ENCODE results near the gene TMA7B. TPM values are rescaled to one million over a fixed set of nuclear protein-coding genes. Genes with fewer than 3 reads are reported as not detected.

The TMA7B gene
- total RNA-seq, 2 experiments from 2014 or later, result 0.96 to 1.1 TPM

GRCh38 chr22:39920134-39920743 is 40.0 kb upstream of the TMA7B start:
- peak; percentile 80 for DNase-seq
- Mint-ChIP-seq H3K4me1 (peaks cover 91% of the 10 kb centered on the region), H3K36me3 (ENCODE audit: low read depth) (peaks cover under 1% of the 10 kb centered on the region), H3K27me3 (no peaks in the 10 kb centered on the region), H3K27ac (peak overlapping the region; percentile 93), H3K4me3 (peak overlapping the region; percentile 57), H3K9me3 (ENCODE audit: low read depth) (no peaks in the 10 kb centered on the region)
- ChIA-PET POLR2A (interaction anchor here (0.5 to 1.5 kb wide), 7 partner anchors 11 to 511 kb away, joined by 3 to 8 read pairs (median 4); no protein-coding TSS in a partner anchor), CTCF (interaction anchor here (1.1 to 7.8 kb wide), 10 partner anchors 9 to 397 kb away, joined by 3 to 53 read pairs (median 8); no protein-coding TSS in a partner anchor)
- intact Hi-C loops (cut with DNase I, micrococcal nuclease), result loop anchor here (1.0 kb wide), 2 partner anchors 10 to 14 kb away; no protein-coding TSS in a partner anchor
- ATAC-seq, result peak; percentile 74

- DNase-seq, result no peak
Measured at GRCh38 chr22:39923696-39924095, 36.5 kb upstream of the TMA7B start.

DNA sequence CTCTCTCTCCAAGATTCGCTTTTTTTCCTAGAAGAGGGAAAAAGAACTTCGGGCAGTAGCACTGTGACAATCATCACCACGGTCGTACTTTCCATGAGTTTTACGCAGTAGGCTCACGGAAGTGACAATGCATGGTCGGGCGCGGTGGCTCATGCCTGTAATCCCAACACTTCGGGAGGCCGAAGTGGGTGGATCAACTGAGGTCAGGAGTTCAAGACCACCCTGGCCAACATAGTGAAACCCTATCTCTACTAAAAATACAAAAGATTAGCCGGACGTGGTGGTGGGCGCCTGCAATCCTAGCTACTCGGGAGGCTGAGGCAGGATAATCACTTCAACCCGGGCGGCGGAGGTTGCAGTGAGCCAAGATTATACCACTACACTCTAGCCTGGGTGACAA is 35.9 kb upstream of the TMA7B start:
- ChIA-PET POLR2A (interaction anchor here (2.0 to 2.4 kb wide), 2 partner anchors 7 to 18 kb away, joined by 6 to 7 read pairs; no protein-coding TSS in a partner anchor), CTCF (interaction anchor here (0.6 to 7.8 kb wide), 13 partner anchors 8 to 199 kb away, joined by 3 to 53 read pairs (median 4); no protein-coding TSS in a partner anchor)
- DNase-seq (no peak), ATAC-seq (no peak)
- Mint-ChIP-seq H3K9me3 (ENCODE audit: low read depth) (no peaks in the 10 kb centered on the region), H3K27ac (no peak overlapping the region), H3K4me3 (no peak overlapping the region), H3K4me1 (peaks cover 68% of the 10 kb centered on the region), H3K27me3 (no peaks in the 10 kb centered on the region), H3K36me3 (ENCODE audit: low read depth) (peaks cover 3% of the 10 kb centered on the region)
- intact Hi-C loops (cut with DNase I, micrococcal nuclease), result no loop called here

More at GRCh38 chr22:39923696-39924095, 36.5 kb upstream of the TMA7B start:
- intact Hi-C loops (cut with DNase I, micrococcal nuclease), result no loop called here
- no peak for ATAC-seq
- H3K27ac Mint-ChIP-seq, result no peak overlapping the region
- peaks cover 3% of the 10 kb centered on the region for H3K36me3 Mint-ChIP-seq (ENCODE audit: low read depth)
- H3K27me3 Mint-ChIP-seq, result no peaks in the 10 kb centered on the region
- H3K9me3 Mint-ChIP-seq (ENCODE audit: low read depth), result no peaks in the 10 kb centered on the region
- POLR2A ChIA-PET, result interaction anchor here (0.7 to 2.4 kb wide), 2 partner anchors 15 to 17 kb away, joined by 3 to 6 read pairs; no protein-coding TSS in a partner anchor
- H3K4me1 Mint-ChIP-seq, result peaks cover 72% of the 10 kb centered on the region
- CTCF ChIA-PET, result interaction anchor here (0.7 to 7.8 kb wide), 10 partner anchors 7 to 131 kb away, joined by 3 to 53 read pairs (median 4); no protein-coding TSS in a partner anchor
- no peak overlapping the region for H3K4me3 Mint-ChIP-seq

DNA sequence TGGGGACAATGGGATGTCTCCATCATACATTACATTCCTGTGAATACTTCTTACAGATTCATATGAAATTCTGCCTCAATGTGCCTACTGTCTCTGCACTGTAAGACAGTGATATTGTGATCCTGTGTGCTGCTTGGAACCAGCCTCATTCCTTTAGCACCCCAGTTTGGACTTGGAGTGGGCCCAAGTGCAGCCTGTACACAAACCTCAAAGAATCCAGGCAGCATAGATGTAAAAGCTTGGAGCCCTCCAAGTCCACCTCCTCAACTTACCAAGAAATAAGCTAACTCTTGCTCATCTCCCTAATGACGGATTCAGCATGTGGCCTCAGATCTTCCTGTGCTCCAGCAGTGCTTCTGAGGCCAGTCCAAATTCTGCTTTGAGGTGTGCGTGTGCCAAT is 34.9 kb upstream of the TMA7B start:
- DNase-seq, result no peak

DNA sequence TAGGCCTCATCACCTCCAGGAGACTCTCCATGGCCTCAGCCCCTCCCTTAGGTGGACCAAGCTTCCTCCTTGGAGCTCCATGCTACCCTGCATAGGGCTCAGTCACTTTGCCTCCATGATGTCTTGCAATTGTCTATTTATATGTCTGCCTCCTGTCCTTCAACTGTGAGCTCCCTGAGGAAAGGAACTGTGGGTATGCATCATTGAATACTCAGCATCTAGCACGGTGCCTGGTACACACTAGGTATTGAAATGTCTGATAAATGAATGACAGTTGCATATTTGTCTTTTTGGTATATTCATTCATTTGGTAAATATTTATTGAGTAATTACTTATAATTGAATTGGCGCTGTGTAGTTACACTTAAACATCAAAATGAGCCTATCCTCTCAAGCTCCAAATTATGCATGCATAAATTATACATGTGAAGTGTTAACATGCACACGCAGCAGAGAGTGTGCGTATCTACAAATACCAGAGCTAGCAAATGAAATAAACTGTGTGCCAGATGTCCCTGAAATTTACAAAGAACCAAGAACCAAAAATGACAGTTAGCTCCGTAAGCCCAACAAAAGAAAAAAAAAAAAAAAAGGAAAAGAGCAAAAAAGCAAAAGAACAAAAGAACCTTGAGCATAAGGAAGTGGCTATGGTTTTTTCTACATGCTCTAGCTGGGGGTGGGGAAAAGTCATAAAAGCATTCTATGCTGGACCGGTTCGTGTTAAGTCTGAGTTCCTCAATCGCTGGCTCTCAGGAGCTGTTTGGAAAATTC is 34.1 kb upstream of the TMA7B start:
- intact Hi-C loops (cut with DNase I, micrococcal nuclease), result loop anchor here in 1 of 2 experiments (2.0 kb wide), 2 partner anchors 15 to 25 kb away; partner anchors contain the start of gene GRAP2
- Mint-ChIP-seq H3K27me3 (no peaks in the 10 kb centered on the region), H3K9me3 (ENCODE audit: low read depth) (no peaks in the 10 kb centered on the region), H3K4me1 (peaks cover 50% of the 10 kb centered on the region), H3K36me3 (ENCODE audit: low read depth) (peaks cover 3% of the 10 kb centered on the region), H3K27ac (no peak overlapping the region), H3K4me3 (no peak overlapping the region)
- peak; percentile 24 for ATAC-seq
- CTCF ChIA-PET, result interaction anchor here (0.5 to 7.8 kb wide), 23 partner anchors 8 to 832 kb away, joined by 3 to 53 read pairs (median 4); no protein-coding TSS in a partner anchor
- DNase-seq, result no peak
- POLR2A ChIA-PET, result interaction anchor here (0.6 to 2.4 kb wide), 8 partner anchors 9 to 1355 kb away, joined by 3 to 18 read pairs (median 6); no protein-coding TSS in a partner anchor

More for the DNA sequence above, 34.9 kb upstream of the TMA7B start:
- Mint-ChIP-seq H3K4me1 (peaks cover 58% of the 10 kb centered on the region), H3K27me3 (no peaks in the 10 kb centered on the region), H3K36me3 (ENCODE audit: low read depth) (peaks cover 3% of the 10 kb centered on the region), H3K27ac (no peak overlapping the region), H3K4me3 (no peak overlapping the region), H3K9me3 (ENCODE audit: low read depth) (no peaks in the 10 kb centered on the region)
- intact Hi-C loops (cut with DNase I, micrococcal nuclease), result no loop called here
- ChIA-PET CTCF (interaction anchor here (0.6 to 7.8 kb wide), 18 partner anchors 9 to 396 kb away, joined by 3 to 53 read pairs (median 4); no protein-coding TSS in a partner anchor), POLR2A (interaction anchor here (0.6 to 2.4 kb wide), 7 partner anchors 8 to 1354 kb away, joined by 3 to 9 read pairs (median 6); no protein-coding TSS in a partner anchor)
- ATAC-seq, result no peak

DNA sequence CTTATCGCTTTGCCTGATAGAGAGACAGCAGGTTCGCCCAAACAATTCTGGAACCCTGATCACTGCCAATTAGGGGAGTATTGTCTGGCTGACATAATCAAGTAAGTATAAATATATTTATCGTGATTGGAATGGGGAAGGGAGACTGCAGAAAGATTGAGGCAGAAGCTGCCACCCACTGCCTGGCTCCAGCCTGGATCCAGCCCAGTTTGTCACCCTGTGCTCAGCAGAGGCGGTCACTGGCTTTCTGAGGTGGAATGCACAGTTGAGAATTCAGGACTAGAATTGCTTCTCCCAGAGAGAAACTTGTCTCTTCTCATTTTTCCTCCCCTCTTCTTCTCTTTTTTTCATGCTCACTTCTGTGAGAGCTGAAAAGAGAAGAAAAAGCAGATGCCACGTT is 33.4 kb upstream of the TMA7B start:
- DNase-seq (peak; percentile 55), ATAC-seq (no peak)
- Mint-ChIP-seq H3K4me3 (no peak overlapping the region), H3K36me3 (ENCODE audit: low read depth) (peaks cover 3% of the 10 kb centered on the region), H3K9me3 (ENCODE audit: low read depth) (no peaks in the 10 kb centered on the region), H3K27ac (no peak overlapping the region), H3K27me3 (no peaks in the 10 kb centered on the region), H3K4me1 (peaks cover 46% of the 10 kb centered on the region)
- intact Hi-C loops (cut with DNase I, micrococcal nuclease), result loop anchor here in 1 of 2 experiments (2.0 kb wide), 2 partner anchors 16 to 26 kb away; partner anchors contain the start of gene GRAP2
- CTCF ChIA-PET, result interaction anchor here (0.5 to 7.8 kb wide), 18 partner anchors 7 to 833 kb away, joined by 3 to 53 read pairs (median 5); no protein-coding TSS in a partner anchor
- POLR2A ChIA-PET, result interaction anchor here (0.6 to 1.7 kb wide), 3 partner anchors 10 to 67 kb away, joined by 3 to 9 read pairs (median 7); no protein-coding TSS in a partner anchor

- H3K9me3 Mint-ChIP-seq (ENCODE audit: low read depth), result no peaks in the 10 kb centered on the region
- H3K4me1 Mint-ChIP-seq, result peaks cover 38% of the 10 kb centered on the region
- H3K4me3 Mint-ChIP-seq, result no peak overlapping the region
- DNase-seq (peak; percentile 68), ATAC-seq (peak; percentile 45)
- H3K27me3 Mint-ChIP-seq, result no peaks in the 10 kb centered on the region
- CTCF ChIA-PET, result interaction anchor here (0.8 to 7.8 kb wide), 12 partner anchors 6 to 398 kb away, joined by 3 to 53 read pairs (median 5); no protein-coding TSS in a partner anchor
- no peak overlapping the region for H3K27ac Mint-ChIP-seq
- POLR2A ChIA-PET, result interaction anchor here (0.6 kb wide), 1 partner anchor 66 kb away, joined by 3 read pairs; no protein-coding TSS in a partner anchor
- H3K36me3 Mint-ChIP-seq (ENCODE audit: low read depth), result peaks cover 3% of the 10 kb centered on the region
- intact Hi-C loops (cut with DNase I, micrococcal nuclease), result loop anchor here in 1 of 2 experiments (2.0 kb wide), 2 partner anchors 17 to 27 kb away; partner anchors contain the start of gene GRAP2
Measured at GRCh38 chr22:39927544-39927943, 32.7 kb upstream of the TMA7B start.

DNA sequence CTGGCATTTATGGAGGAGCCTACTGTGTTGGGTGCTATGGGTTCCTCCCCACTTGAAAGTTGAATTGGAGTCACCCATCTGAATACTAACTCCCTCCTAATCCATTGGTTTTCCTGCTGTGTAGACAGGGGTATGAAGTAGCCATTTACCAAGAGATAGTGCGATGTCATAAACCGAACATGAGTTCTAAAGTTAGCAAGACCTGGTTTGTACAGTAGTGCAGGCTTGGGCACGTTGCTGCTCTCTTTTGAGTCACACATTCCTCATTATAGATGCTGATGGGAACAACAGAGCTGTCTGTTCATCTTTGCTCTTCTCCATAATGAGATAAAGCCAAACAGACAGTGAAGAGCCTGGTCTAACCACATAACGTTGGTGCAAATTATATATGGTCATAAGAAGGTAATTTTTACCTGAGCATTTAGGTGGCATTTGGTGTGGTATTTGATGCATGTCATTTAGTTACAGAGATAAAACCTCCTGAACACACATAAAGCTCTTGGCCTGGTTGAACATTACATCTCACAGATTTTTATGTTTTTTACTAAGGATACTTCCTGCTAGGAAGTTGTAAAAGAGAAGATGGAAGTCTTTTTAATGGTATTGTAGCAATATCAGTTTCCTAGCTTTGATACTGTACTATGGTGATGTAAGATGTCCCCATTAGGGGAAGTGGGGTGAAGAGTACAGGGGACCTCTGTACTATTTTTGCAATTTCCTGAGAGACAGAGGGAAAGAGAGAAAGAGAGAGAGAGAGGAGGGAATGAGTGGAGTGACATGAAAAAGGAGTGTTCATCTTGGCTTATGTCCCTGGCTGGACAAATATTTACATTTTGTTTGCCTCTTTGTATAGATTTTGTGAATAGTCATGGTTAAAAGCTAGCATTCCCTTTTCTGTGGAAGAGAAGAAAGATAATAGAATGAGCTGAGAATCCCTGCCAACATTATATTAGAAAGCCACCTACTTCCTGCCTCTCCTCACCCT is 31.4 kb upstream of the TMA7B start:
- H3K27me3 Mint-ChIP-seq, result no peaks in the 10 kb centered on the region
- H3K27ac Mint-ChIP-seq, result no peak overlapping the region
- H3K4me1 Mint-ChIP-seq, result peaks cover 39% of the 10 kb centered on the region
- no peaks in the 10 kb centered on the region for H3K9me3 Mint-ChIP-seq (ENCODE audit: low read depth)
- intact Hi-C loops (cut with DNase I, micrococcal nuclease), result no loop called here
- DNase-seq (no peak), ATAC-seq (peak; percentile 20)
- no peak overlapping the region for H3K4me3 Mint-ChIP-seq
- peaks cover 3% of the 10 kb centered on the region for H3K36me3 Mint-ChIP-seq (ENCODE audit: low read depth)
- ChIA-PET CTCF (interaction anchor here (0.5 to 5.4 kb wide), 16 partner anchors 8 to 437 kb away, joined by 3 to 38 read pairs (median 4); partner anchors contain the start of gene RPS19BP1), POLR2A (interaction anchor here (0.5 to 1.0 kb wide), 4 partner anchors 8 to 316 kb away, joined by 3 to 6 read pairs (median 4); no protein-coding TSS in a partner anchor)

DNA sequence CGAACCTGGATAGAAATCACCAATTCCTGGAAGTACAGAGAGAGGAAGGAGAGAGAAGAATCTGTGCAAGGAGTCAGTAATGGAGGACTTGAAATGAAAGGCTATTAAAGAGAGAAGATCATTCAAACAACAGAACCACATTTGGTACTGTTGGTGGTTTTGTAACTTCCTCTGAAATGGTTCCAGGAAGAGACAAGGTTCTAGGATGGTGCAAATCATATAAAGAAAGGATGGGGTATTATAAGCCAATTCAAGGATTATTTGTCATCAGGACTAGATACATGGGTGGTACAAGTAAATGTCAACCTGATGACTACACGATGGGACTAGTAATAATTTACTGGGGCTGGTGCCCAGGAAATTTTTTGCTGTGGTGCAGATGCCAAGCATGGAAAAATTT is 28.9 kb upstream of the TMA7B start:
- Mint-ChIP-seq H3K4me1 (peaks cover 38% of the 10 kb centered on the region), H3K27ac (no peak overlapping the region), H3K4me3 (no peak overlapping the region), H3K27me3 (no peaks in the 10 kb centered on the region), H3K9me3 (ENCODE audit: low read depth) (no peaks in the 10 kb centered on the region), H3K36me3 (ENCODE audit: low read depth) (peaks cover 1% of the 10 kb centered on the region)
- ChIA-PET POLR2A (no interaction called here), CTCF (no interaction called here)
- intact Hi-C loops (cut with DNase I, micrococcal nuclease), result loop anchor here (5.0 to 10.0 kb wide), 2 partner anchors 396 to 416 kb away; partner anchors contain the start of genes ADSL (in 1 of the 2) and RPS19BP1 (in 1 of the 2)
- no peak for DNase-seq
- ATAC-seq, result peak; percentile 20

Data from activated CD4-positive, alpha-beta T cell treated with anti-CD3 and anti-CD28 coated beads for 36 hours (primary cell).